Endothelial cell of umbilical vein (primary cell): ENCODE measurements around the gene KCTD1. TPM values are rescaled to one million over a fixed set of nuclear protein-coding genes. Genes with fewer than 3 reads are reported as not detected.

Source experiments
- BruUV-seq: library from RNA; stranded (reverse); fragments of 400-500 nt; replicated peaks from 2 replicates; lab custom pipeline; 2021; lab: Mats Ljungman, UMichigan
- CTCF ChIA-PET: fragments of 300-600, 350-600 bp; sonication (Branson Sonifier 250); formaldehyde crosslinking; loops from one replicate; lab custom pipeline; 2021; ENCODE audit warnings: antibody characterized with exemption, inconsistent platforms; lab: Charles Lee
- POLR2A ChIA-PET: fragments of 300-600, 350-600 bp; sonication (Branson Sonifier 250); formaldehyde crosslinking; loops from one replicate; lab custom pipeline; 2021; ENCODE audit warnings: antibody characterized with exemption, inconsistent platforms; lab: Charles Lee
- DNase-seq: peaks from one replicate; pipeline ENCODE4 v3.0.0-alpha.2; 2011; ENCODE audit warnings: low read depth, low spot score
- FAIRE-seq: peaks from 2 replicates; lab custom pipeline; 2011; peaks lifted over from hg19 to GRCh38; lab: Jason Lieb, UNC
- H2AFZ ChIP-seq: 2 replicates; pipeline ENCODE4 v1.6.0; 2012; ENCODE audit warnings: low read depth, low read length, control low read depth, inconsistent platforms
- H3K27ac ChIP-seq: 2 replicates; pipeline ENCODE4 v1.5.1; 2011; ENCODE audit warnings: low read depth, mild to moderate bottlenecking, control low read depth, low read length, moderate library complexity; ENCODE audit not compliant: insufficient read depth
- H3K27me3 ChIP-seq, 2 experiments: 2 replicates each; pipeline versions ENCODE4 v1.6.0 to v1.6.1; 2011; ENCODE audit warnings: low read length in 2 of 2, mixed read lengths in 1 of 2; ENCODE audit not compliant: control insufficient read depth in 2 of 2, insufficient read depth in 2 of 2
- H3K36me3 ChIP-seq, 2 experiments: 2 replicates in 1 of 2; 3 replicates in 1 of 2; pipeline ENCODE4 v1.5.1; 2011; ENCODE audit warnings: low read length in 2 of 2, mild to moderate bottlenecking in 1 of 2, moderate library complexity in 1 of 2; ENCODE audit not compliant: control insufficient read depth in 2 of 2, insufficient read depth in 2 of 2; ENCODE audit errors: extremely low read depth in 1 of 2
- H3K4me1 ChIP-seq: 3 replicates; pipeline ENCODE4 v1.5.1; 2011; ENCODE audit warnings: mild to moderate bottlenecking, low read length; ENCODE audit not compliant: control insufficient read depth, insufficient read depth; ENCODE audit errors: extremely low read depth
- H3K4me2 ChIP-seq: 2 replicates; pipeline ENCODE4 v1.6.1; 2011; ENCODE audit warnings: low read length, control low read depth, mixed read lengths; ENCODE audit not compliant: insufficient read depth
- H3K4me3 ChIP-seq, 3 experiments: fragments of 200-600 bp in 1 of 3; sonication (generic), shearing (Covaris generic) in 1 of 3; replicated peaks in 1 of 3; 2 replicates each; pipeline ENCODE4 v1.5.1; 2011 to 2016; ENCODE audit warnings: control low read depth in 3 of 3, low read length in 3 of 3, mild to moderate bottlenecking in 2 of 3, inconsistent platforms in 1 of 3, low read depth in 1 of 3, moderate library complexity in 1 of 3; ENCODE audit not compliant: insufficient read depth in 1 of 3
- H3K79me2 ChIP-seq: 2 replicates; pipeline ENCODE4 v1.6.0; 2012; ENCODE audit warnings: low read length, inconsistent platforms; ENCODE audit not compliant: control insufficient read depth, insufficient read depth
- H3K9ac ChIP-seq: replicated peaks from 2 replicates; pipeline ENCODE3; 2011; ENCODE audit warnings: low read length, control low read depth; ENCODE audit not compliant: insufficient read depth; ENCODE audit errors: extremely low read depth
- H3K9me1 ChIP-seq: replicated peaks from 3 replicates; pipeline ENCODE4 v1.6.0; 2011; ENCODE audit warnings: mild to moderate bottlenecking, low read length; ENCODE audit not compliant: control insufficient read depth, insufficient read depth; ENCODE audit errors: extremely low read depth
- H3K9me3 ChIP-seq: replicated peaks from 2 replicates; pipeline ENCODE4 v1.5.1; 2012; ENCODE audit warnings: low read length, inconsistent platforms; ENCODE audit not compliant: control insufficient read depth, insufficient read depth
- H4K20me1 ChIP-seq: replicated peaks from 2 replicates; pipeline ENCODE3; 2011; ENCODE audit warnings: mild to moderate bottlenecking, low read length; ENCODE audit not compliant: control insufficient read depth, insufficient read depth; ENCODE audit errors: extremely low read depth
- CTCF ChIP-seq, 2 donors: IDR thresholded peaks; 1 replicate in 1 of 2; 2 replicates in 1 of 2; pipeline ENCODE4 v1.5.1; 2011; ENCODE audit warnings: low read length in 2 of 2, mild to moderate bottlenecking in 2 of 2, moderate library complexity in 2 of 2, control low read depth in 1 of 2, inconsistent platforms in 1 of 2, low read depth in 1 of 2; ENCODE audit not compliant: insufficient read depth in 1 of 2; ENCODE audit errors: extremely low read depth in 1 of 2
- EZH2 ChIP-seq: IDR thresholded peaks from 2 replicates; pipeline ENCODE4 v1.6.1; 2012; ENCODE audit warnings: borderline replicate concordance, low read depth, mild to moderate bottlenecking, moderate library complexity, low read length, inconsistent platforms; ENCODE audit not compliant: severe bottlenecking
- FOS ChIP-seq: IDR thresholded peaks from 2 replicates; pipeline ENCODE4 v1.6.1; 2011; ENCODE audit warnings: mild to moderate bottlenecking, low read length, moderate library complexity, borderline replicate concordance; ENCODE audit not compliant: insufficient read depth
- GATA2 ChIP-seq: IDR thresholded peaks from 2 replicates; pipeline ENCODE4 v1.7.0; 2011; ENCODE audit warnings: low read depth, mild to moderate bottlenecking, moderate library complexity, mixed read lengths, low read length; ENCODE audit not compliant: insufficient read length, insufficient read depth
- JUN ChIP-seq: IDR thresholded peaks from 2 replicates; pipeline ENCODE4 v1.6.1; 2011; ENCODE audit warnings: borderline replicate concordance, low read depth; ENCODE audit not compliant: insufficient read length, insufficient read depth
- MAX ChIP-seq: IDR thresholded peaks from 2 replicates; pipeline ENCODE4 v1.6.1; 2011; ENCODE audit not compliant: insufficient read depth, insufficient read length
- MYC ChIP-seq: IDR thresholded peaks from one replicate; pipeline ENCODE4 v1.6.1; 2011; ENCODE audit warnings: mild to moderate bottlenecking, low read depth, low read length
- POLR2A ChIP-seq: IDR thresholded peaks from 2 replicates; pipeline ENCODE4 v1.6.1; 2012; ENCODE audit warnings: low read depth, mild to moderate bottlenecking, control low read depth, low read length
- POLR2AphosphoS5 ChIP-seq: IDR thresholded peaks from 2 replicates; pipeline ENCODE4 v1.6.1; 2012; ENCODE audit warnings: low read depth, mild to moderate bottlenecking, control low read depth, low read length, moderate library complexity; ENCODE audit not compliant: insufficient read depth
- dilution Hi-C: fragments of 300-500 bp; cut with MboI; formaldehyde crosslinking; loops from one replicate; pipeline ENCODE4 v1.15.0; 2019; ENCODE audit warnings: low sequenced_read_pairs; ENCODE audit not compliant: extremely low pct_ligation_motif_present
- intact Hi-C: fragments of 100-400 bp; cut with micrococcal nuclease; formaldehyde crosslinking; loops from one replicate; pipeline ENCODE4 v1.10.0; 2022
- polyA plus RNA-seq, 4 experiments: library from polyadenylated mRNA; depleted of rRNA in 3 of 4; stranded (reverse) in 3 of 4; unstranded in 1 of 4; fragments of >200 nt; gene quantifications; 2 replicates each; pipeline versions ENCODE4 v1.2.1 to v1.2.3, GENCODE V29; 2011 to 2012; ENCODE audit warnings: missing spikeins in 1 of 4
- total RNA-seq: library from RNA; stranded (reverse); gene quantifications from 2 replicates; pipeline ENCODE4 v1.2.3, GENCODE V29; 2021

KCTD1 gene
- total and polyA plus RNA-seq, 2 donors (not counting 3 experiments of a cell fraction or from before 2014, with no cell fraction given): 6.1 to 12.1 TPM

- Histone ChIP-seq H3K36me3 (no peaks in the 10 kb centered on the region), H3K4me2 (no peak overlapping the region), H2AFZ (no peak overlapping the region), H3K9ac (no peak overlapping the region), H3K9me3 (no peaks in the 10 kb centered on the region), H3K79me2 (no peaks in the 10 kb centered on the region), H3K27me3 (no peaks in the 10 kb centered on the region), H3K9me1 (no peaks in the 10 kb centered on the region), H3K27ac (no peak overlapping the region), H4K20me1 (no peaks in the 10 kb centered on the region), H3K4me1 (peaks cover 4% of the 10 kb centered on the region), H3K4me3 (no peak overlapping the region)
- no peak for FAIRE-seq
- DNase-seq: no peak
- TF ChIP-seq GATA2: no peak
- TF ChIP-seq POLR2AphosphoS5: no peak
- TF ChIP-seq JUN: no peak
- no peak for TF ChIP-seq EZH2
- TF ChIP-seq MAX: no peak
- no peak for TF ChIP-seq MYC
- no peak for TF ChIP-seq CTCF (IDR thresholded peaks at IDR 0.05; ENCODE audit: extremely low read depth in 1 of 2, insufficient read depth in 1 of 2, low read depth in 1 of 2, low read length in 2 of 2)
- TF ChIP-seq POLR2A: no peak
- TF ChIP-seq FOS: no peak
- no TSS peak for BruUV-seq
- dilution Hi-C loops: no loop called here
- ChIA-PET POLR2A (no interaction called here), CTCF (no interaction called here)
- intact Hi-C loops: no loop called here
Measured at GRCh38 chr18:26506012-26506411, 42.3 kb downstream of the KCTD1 start.
